Loucy (cell line): Measurements from ENCODE around the gene TLE3.

ENCODE experiments used
- H2AFZ ChIP-seq: fragments of 200-600 bp; sonication (generic); 2 replicates; pipeline ENCODE4 v1.6.0; 2016; ENCODE audit warnings: antibody characterized with exemption, mild to moderate bottlenecking, low read length, moderate library complexity
- H3F3A ChIP-seq: fragments of 200-600 bp; 2 replicates; pipeline ENCODE4 v1.6.0; 2016; ENCODE audit warnings: antibody characterized with exemption, low read depth, mild to moderate bottlenecking
- H3K27me3 ChIP-seq: fragments of 200-600 bp; sonication (generic); 2 replicates; pipeline ENCODE4 v1.6.1; 2014; ENCODE audit warnings: low read length, mild to moderate bottlenecking; ENCODE audit not compliant: insufficient read depth, poor library complexity, severe bottlenecking
- H3K36me3 ChIP-seq: fragments of 200-600 bp; sonication (generic); 2 replicates; pipeline ENCODE4 v1.6.1; 2016; ENCODE audit warnings: low read length; ENCODE audit not compliant: insufficient read depth
- H3K4me1 ChIP-seq: fragments of 200-600 bp; sonication (generic); 2 replicates; pipeline ENCODE4 v1.5.1; 2014; ENCODE audit warnings: low read length, mild to moderate bottlenecking; ENCODE audit not compliant: insufficient read depth, poor library complexity, severe bottlenecking
- H3K4me2 ChIP-seq: fragments of 200-600 bp; sonication (generic); 2 replicates; pipeline ENCODE4 v1.6.0; 2014; ENCODE audit warnings: antibody characterized with exemption, low read length, low read depth, mild to moderate bottlenecking; ENCODE audit not compliant: poor library complexity, severe bottlenecking
- H3K4me3 ChIP-seq: fragments of 200-600 bp; sonication (generic); 2 replicates; pipeline ENCODE4 v1.5.1; 2014; ENCODE audit warnings: low read length, mild to moderate bottlenecking, mixed read lengths; ENCODE audit not compliant: poor library complexity, severe bottlenecking
- H3K79me2 ChIP-seq: fragments of 200-600 bp; sonication (generic); 2 replicates; pipeline ENCODE4 v1.6.1; 2014; ENCODE audit warnings: low read length; ENCODE audit not compliant: insufficient read depth
- H3K9ac ChIP-seq: fragments of 200-600 bp; sonication (generic); 2 replicates; pipeline ENCODE4 v1.6.0; 2014; ENCODE audit warnings: mild to moderate bottlenecking, low read depth, low read length, moderate library complexity; ENCODE audit not compliant: poor library complexity, severe bottlenecking
- H3K9me2 ChIP-seq: fragments of 200-600 bp; sonication (generic); replicated peaks from 2 replicates; pipeline ENCODE4 v1.6.1; 2016; ENCODE audit warnings: low read depth, low read length, mixed read lengths
- H3K9me3 ChIP-seq: fragments of 200-600 bp; sonication (generic); 2 replicates; pipeline ENCODE4 v1.6.1; 2014; ENCODE audit warnings: mild to moderate bottlenecking, antibody characterized with exemption, low read length, low read depth; ENCODE audit not compliant: insufficient read depth
- H4K20me1 ChIP-seq: fragments of 200-600 bp; sonication (generic); 2 replicates; pipeline ENCODE4 v1.6.0; 2014; ENCODE audit warnings: antibody characterized with exemption, low read length, mild to moderate bottlenecking; ENCODE audit not compliant: insufficient read depth, poor library complexity, severe bottlenecking
- EZH2phosphoT487 ChIP-seq: fragments of 200-600 bp; IDR thresholded peaks from 2 replicates; pipeline ENCODE4 v1.6.1; 2018; ENCODE audit warnings: antibody characterized with exemption, mild to moderate bottlenecking, moderate library complexity, borderline replicate concordance
- TF ChIP-seq, protein P1 (sequence below): fragments of 200-600 bp; sonication (generic); conservative IDR thresholded peaks from 2 replicates; pipeline ENCODE4 v1.5.1; 2014; ENCODE audit warnings: mild to moderate bottlenecking, antibody characterized with exemption, low read length

The TLE3 gene

DNA sequence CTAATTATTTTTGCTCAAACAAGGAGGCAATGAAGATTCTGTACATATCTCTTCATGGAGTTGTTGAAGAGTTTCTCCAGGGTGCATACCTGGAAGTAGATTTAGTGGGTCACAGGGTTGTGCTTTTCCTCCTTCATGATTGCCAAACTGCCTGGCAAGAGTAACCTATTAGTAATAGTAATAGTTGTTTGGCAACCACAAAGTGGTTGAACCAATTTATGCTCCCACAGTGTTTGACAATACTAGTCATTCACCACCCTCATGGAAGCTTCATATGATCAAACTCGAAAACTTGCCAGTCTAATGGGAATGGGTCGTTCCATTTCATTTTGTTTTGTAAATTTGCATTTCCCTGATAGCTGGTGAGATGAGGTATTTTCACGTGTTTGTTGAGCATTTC lies 57.8 kb downstream of the TLE3 start:
- TF ChIP-seq, protein P1, sequence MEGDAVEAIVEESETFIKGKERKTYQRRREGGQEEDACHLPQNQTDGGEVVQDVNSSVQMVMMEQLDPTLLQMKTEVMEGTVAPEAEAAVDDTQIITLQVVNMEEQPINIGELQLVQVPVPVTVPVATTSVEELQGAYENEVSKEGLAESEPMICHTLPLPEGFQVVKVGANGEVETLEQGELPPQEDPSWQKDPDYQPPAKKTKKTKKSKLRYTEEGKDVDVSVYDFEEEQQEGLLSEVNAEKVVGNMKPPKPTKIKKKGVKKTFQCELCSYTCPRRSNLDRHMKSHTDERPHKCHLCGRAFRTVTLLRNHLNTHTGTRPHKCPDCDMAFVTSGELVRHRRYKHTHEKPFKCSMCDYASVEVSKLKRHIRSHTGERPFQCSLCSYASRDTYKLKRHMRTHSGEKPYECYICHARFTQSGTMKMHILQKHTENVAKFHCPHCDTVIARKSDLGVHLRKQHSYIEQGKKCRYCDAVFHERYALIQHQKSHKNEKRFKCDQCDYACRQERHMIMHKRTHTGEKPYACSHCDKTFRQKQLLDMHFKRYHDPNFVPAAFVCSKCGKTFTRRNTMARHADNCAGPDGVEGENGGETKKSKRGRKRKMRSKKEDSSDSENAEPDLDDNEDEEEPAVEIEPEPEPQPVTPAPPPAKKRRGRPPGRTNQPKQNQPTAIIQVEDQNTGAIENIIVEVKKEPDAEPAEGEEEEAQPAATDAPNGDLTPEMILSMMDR: no peak
- no peak for TF ChIP-seq EZH2phosphoT487
- Histone ChIP-seq H3F3A (no peaks in the 10 kb centered on the region), H3K4me2 (no peak overlapping the region), H3K36me3 (no peaks in the 10 kb centered on the region; the same call in 1 of the 2 replicates), H2AFZ (no peak overlapping the region), H3K4me1 (no peaks in the 10 kb centered on the region), H3K4me3 (no peak overlapping the region), H3K9me3 (no peaks in the 10 kb centered on the region), H3K9ac (no peak overlapping the region), H3K27me3 (no peaks in the 10 kb centered on the region), H4K20me1 (no peaks in the 10 kb centered on the region), H3K9me2 (no peaks in the 10 kb centered on the region), H3K79me2 (no peaks in the 10 kb centered on the region)

DNA sequence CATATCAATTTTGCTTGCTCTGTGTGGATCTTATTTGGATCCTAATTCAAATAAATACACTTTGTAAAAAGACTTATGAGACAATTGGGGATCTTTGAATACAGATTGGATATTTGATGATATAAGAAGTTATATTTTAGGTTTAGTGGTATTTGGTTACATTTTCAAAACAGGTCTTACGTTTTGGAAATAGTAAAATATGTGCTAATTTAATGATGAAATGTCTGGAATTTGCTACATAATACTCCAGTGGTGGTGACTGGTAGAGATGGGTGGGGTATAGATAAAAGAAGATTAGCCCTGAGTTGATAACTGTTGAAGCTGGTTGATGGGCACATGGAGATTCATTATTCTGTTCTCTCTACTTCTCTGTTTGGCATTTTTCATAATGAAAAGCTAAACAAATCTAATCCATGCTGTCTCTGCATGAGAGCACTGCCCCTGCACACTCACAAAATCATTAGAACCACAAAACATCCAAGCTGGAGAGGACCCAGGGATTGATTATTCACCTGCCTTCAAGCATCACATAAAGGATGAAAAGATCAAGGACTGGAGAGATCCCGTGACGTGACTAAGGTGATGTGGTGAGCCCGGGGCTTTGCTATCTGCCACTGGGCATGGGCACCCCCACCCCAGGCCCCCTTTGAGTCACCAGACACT lies 58.9 kb downstream of the TLE3 start:
- H3K9me3 ChIP-seq: no peaks in the 10 kb centered on the region
- H3K79me2 ChIP-seq: no peaks in the 10 kb centered on the region
- no peak overlapping the region for H3K4me2 ChIP-seq
- H3F3A ChIP-seq: no peaks in the 10 kb centered on the region
- no peak overlapping the region for H2AFZ ChIP-seq
- no peak overlapping the region for H3K9ac ChIP-seq
- TF ChIP-seq, protein P1: no peak
- no peak for TF ChIP-seq EZH2phosphoT487
- no peaks in the 10 kb centered on the region for H3K27me3 ChIP-seq
- no peaks in the 10 kb centered on the region for H3K36me3 ChIP-seq
- no peaks in the 10 kb centered on the region for H3K4me1 ChIP-seq
- no peak overlapping the region for H3K4me3 ChIP-seq
- no peaks in the 10 kb centered on the region for H3K9me2 ChIP-seq
- no peaks in the 10 kb centered on the region for H4K20me1 ChIP-seq

DNA sequence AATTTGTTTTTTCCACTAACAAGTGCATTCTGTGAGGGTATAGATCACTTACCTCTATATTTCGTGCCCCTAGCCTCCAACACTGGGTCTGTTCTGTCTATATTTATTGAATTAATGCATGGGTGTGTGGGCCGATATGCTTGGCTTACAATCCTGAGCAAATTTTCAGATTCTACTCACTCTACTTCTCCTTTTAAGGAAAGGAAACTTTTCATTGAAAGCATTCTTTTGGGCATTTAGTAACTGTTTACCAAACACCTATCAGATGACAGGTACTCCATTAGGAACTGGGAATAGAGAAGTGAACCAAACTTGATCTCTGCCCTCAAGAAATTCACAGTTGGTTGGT lies 60.5 kb downstream of the TLE3 start:
- H3K27me3 ChIP-seq: no peaks in the 10 kb centered on the region
- no peak for TF ChIP-seq EZH2phosphoT487
- TF ChIP-seq, protein P1: no peak
- H3K9ac ChIP-seq: no peak overlapping the region

More for the DNA sequence above, 60.5 kb downstream of the TLE3 start:
- no peaks in the 10 kb centered on the region for H3K36me3 ChIP-seq
- H4K20me1 ChIP-seq: no peaks in the 10 kb centered on the region
- H2AFZ ChIP-seq: no peak overlapping the region
- no peaks in the 10 kb centered on the region for H3K9me2 ChIP-seq
- H3K4me3 ChIP-seq: no peak overlapping the region
- no peaks in the 10 kb centered on the region for H3K4me1 ChIP-seq
- H3K79me2 ChIP-seq: no peaks in the 10 kb centered on the region
- H3K4me2 ChIP-seq: no peak overlapping the region
- H3F3A ChIP-seq: no peaks in the 10 kb centered on the region
- H3K9me3 ChIP-seq: no peaks in the 10 kb centered on the region
